Nucleus accumbens (tissue), 56 donors: Measurements from ENCODE around the gene CYB5R4.
A peak's percentile ranks its signal among the peaks of the same experiment; 100 is the strongest.

Experiments
- DNase-seq, 56 donors: peaks; one replicate each; lab custom pipeline; 2025; lab: John Stamatoyannopoulos, UW

The CYB5R4 gene, protein sequence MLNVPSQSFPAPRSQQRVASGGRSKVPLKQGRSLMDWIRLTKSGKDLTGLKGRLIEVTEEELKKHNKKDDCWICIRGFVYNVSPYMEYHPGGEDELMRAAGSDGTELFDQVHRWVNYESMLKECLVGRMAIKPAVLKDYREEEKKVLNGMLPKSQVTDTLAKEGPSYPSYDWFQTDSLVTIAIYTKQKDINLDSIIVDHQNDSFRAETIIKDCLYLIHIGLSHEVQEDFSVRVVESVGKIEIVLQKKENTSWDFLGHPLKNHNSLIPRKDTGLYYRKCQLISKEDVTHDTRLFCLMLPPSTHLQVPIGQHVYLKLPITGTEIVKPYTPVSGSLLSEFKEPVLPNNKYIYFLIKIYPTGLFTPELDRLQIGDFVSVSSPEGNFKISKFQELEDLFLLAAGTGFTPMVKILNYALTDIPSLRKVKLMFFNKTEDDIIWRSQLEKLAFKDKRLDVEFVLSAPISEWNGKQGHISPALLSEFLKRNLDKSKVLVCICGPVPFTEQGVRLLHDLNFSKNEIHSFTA

DNA sequence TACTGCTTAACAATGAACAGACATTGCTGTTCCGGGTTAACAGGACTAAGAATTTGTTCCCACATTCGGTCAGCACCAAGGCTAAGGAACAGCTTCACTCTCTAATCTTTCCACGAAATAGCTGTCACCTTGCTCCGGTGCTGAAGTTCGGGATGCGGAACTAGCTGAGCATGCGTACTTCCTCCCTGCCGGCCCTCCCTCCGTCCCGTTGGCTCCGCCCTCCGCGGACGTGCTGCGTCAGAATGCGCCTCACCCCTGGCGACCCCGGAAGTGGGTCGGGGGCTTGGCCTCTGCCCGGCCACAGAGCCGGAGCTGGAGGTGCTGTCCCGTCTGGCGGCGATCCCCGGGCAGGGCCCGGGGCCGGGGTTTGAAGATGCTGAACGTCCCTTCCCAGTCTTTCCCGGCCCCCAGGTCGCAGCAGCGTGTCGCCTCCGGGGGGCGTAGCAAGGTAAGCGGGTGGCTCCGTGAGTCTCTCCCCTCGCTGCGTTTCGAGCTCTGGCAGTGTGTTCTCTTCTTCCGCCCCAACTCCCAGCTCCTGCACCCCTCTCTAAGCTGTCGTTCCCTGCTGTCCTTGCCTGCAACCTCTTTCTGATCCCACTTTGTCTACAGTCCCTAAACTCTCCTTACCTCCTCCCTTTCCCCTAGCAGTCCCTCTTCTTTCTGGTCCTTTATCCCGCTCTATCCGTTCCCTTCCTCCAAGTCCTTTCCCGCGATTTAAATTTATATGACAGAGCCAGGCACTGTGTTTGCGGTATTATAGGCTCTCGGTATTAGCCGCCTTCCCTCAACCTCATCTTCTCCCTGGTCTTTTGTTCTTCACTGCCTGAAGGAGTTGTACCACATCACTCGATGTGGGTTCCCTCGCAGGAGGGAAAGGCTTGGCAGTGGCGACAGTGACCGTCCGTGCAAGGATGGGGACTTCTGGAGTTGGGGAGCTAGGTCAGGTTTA is at the start of gene CYB5R4:
TSS of gene CYB5R4 (plus strand) at position 280 of the 949 bp plus-strand sequence. CDS start at position 374, 94 bp downstream.
- peak; percentile 26 to 95 (median 90) for DNase-seq

- no peak for DNase-seq
Measured at GRCh38 chr6:83812595-83812994, 46.9 kb upstream of the CYB5R4 start.

DNA sequence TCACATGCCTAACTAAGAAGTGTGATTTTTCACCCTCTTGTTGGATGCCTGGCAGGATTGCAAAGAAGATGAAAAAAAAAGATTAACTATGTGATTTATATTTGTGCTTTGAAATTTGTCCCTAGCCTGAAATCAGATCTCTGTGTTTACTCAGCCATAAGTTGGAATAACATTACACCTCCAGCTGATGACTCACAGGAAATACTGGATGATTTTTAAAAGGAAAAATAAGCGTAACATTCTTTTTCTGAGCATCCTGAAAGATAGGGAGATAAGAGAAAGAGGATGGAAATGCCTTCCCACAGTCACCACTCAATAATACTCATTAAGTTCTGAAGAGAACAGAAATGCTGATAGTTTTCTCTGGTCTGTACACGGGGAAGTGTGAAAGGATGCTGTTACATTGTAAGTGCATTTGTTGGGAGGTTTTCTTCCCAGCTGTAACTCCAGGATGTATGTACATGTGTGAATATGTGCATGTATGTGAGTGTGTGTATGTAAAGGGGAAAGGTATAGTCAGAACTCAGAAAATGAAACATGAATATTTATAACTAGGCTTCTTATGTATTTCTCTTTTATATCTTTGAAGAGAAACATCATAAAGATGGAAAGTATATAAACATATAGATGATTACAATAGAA is 43.7 kb upstream of the CYB5R4 start:
- DNase-seq, result no peak

DNA sequence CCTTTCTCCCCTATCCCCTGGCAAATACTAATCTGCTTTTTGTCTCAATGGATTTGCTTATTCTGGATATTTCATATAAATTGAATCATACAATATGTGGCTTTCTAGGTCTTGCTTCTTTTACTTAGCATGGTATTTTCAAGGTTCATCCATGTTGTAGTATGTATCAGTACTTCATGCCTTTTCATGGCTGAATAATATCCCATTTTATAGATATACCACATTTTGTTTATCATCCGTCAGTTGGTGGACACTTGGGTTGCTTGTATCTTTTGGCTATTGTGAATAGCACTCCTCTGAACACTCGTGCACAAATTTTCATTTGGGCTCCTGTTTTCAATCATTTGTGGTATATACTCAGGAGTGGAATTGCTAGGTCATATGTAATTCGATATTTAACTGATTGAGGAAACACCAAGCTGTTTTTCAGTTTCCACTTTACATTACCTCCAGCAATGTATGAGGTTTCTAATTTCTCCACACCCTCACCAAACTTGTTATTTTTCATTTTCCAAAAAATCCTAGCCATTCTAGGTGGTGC is 36.8 kb upstream of the CYB5R4 start:
- DNase-seq, result no peak

DNA sequence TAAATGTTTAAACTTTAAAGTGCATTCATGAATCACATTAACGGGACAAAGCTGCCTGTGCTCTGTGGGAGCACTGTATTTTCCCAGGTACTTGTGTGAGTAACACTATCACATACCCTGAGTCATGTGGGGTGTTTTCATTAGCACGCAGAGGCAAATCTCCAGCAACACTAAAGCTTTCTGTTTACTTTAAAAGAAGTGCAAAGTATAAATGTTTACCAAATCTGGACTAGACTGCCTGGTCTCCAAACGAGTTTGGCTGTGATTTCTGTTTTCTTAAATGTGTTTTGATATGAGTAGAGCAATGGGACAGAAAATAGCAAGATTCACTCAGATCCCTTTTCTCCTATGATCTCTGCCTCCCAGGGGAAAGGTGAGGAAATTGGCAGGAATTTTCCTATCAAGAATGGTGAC is 35.1 kb upstream of the CYB5R4 start:
- DNase-seq, result peak in 1 of 56 donors; percentile 2

- DNase-seq, result no peak
Measured at GRCh38 chr6:83824831-83825230, 34.7 kb upstream of the CYB5R4 start.

GRCh38 chr6:83827050-83827449 is 32.4 kb upstream of the CYB5R4 start:
- peak in 16 of 56 donors; percentile 1 to 40 (median 14) for DNase-seq

DNA sequence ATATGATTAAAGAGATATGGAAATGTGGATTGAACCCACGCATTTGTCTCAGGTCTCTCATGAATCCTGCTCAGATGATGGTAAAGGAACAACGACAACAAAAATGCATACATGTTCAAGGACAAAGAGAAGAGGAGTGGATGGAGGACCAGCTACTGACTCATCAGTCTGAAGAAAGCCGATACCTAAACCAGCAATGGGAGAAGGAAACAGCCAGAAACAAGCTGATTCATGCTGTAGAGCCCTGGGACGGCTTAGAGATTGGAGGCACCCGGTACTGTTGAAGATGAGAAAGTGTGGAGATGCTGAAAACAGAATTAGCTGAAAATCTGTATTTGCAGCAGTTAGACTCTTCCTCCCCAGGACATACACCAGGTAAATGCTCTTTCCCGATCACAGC is 20.8 kb upstream of the CYB5R4 start:
- DNase-seq, result no peak

DNA sequence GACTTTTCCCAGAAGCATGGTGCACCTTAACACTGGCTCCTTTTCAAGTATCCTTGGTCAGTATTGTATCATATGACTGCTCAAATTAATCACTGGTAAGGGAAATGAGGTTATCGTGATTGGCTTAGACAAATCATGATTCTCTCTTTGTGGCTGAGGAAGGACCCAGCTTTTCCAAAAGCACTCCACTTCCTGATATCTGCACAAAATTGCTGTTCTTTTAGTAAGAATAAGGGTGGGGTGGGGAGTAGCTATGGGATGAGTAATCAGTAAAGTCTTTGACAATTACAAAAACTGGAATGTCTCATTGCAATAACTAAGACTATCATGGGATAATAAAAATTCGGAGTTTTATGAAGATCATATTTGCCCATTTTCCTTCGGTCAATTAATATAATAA is 15.3 kb upstream of the CYB5R4 start:
- DNase-seq, result no peak

- no peak for DNase-seq
Measured at GRCh38 chr6:83846291-83846690, 13.2 kb upstream of the CYB5R4 start.

DNA sequence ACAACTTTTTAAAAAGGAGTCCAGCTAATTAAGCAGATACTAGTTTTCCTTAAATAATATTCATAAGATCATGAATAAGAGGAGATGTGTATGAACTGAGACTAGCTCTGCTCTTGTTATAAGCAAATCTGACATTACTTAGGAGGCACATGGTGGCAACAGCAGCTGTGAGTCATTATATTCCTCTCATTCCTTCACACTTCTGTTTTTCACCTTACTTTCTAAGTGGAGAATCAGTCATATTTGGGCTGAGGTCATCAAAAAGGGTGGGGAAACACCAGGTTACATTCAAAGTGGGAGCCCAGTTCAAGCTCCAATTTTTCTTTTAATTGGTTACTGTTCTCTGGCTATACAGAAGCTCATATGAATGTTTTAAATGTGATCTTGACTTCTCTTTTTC is 12.3 kb upstream of the CYB5R4 start:
- DNase-seq, result no peak

- no peak for DNase-seq
Measured at GRCh38 chr6:83849127-83849526, 10.4 kb upstream of the CYB5R4 start.

DNA sequence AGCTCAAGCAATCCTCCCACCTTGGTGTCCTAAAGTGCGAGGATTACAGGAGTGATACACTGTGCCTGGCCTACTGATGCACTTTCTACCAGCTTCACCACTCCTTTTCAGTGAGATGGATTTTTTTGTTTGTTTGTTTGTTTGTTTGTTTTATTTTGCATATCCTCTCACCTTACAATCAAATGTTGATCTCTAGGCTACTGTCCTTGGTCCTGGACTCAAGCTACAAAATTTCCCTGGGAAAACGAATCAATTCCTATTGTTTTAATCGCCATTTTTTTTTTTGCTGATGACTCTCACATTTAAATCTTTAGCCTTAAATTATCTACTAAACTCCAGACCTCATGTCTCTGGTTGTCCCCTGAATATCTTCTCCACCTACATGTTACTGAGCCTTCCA is 9.9 kb upstream of the CYB5R4 start:
- no peak for DNase-seq

GRCh38 chr6:83852528-83853177 is 6.8 kb upstream of the CYB5R4 start:
- DNase-seq, result peak in 1 of 56 donors; percentile 48

GRCh38 chr6:83853178-83854000 is 6.1 kb upstream of the CYB5R4 start, which contains the start of gene RIPPLY2:
Gene RIPPLY2 (plus strand): TSS chr6:83853360. CDS start chr6:83853417, 57 bp downstream.
- DNase-seq, result peak in 55 of 56 donors; percentile 12 to 87 (median 67)

GRCh38 chr6:83854001-83854501 is 5.4 kb upstream of the CYB5R4 start:
- peak in 19 of 56 donors; percentile 28 to 71 (median 55) for DNase-seq

DNA sequence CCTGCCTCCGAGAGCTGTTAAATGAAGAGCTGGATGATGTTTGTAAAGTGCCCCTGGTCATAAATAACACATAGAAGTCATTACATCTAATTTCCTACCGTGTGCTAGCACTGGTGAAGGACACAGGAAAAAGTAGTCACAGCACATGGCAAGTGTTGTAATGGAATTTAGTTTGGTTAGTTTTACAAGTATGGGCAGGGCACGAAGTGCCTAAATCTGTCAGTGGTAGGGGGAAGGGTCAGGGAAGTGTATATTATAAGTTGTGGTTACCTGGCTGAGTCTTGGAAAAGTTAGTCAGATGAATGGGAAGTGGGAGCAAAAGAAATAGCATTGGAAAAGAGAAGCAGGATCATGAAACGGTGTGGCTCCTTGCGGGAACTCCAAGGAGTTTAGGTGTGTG is 4.7 kb upstream of the CYB5R4 start:
- no peak for DNase-seq

GRCh38 chr6:83860359-83860755 is 868 bp downstream of the CYB5R4 start:
- no peak for DNase-seq
